RWPE2 (cell line): ENCODE results near the gene C1QTNF4.

Source experiments
- ATAC-seq: fragments of 200-7000 bp; cut with Tn5 transposase; 3 replicates; pipeline ENCODE4 v1.9.1; 2021; ENCODE audit warnings: low read depth
- DNase-seq: peaks from one replicate; pipeline ENCODE4 v3.0.0-alpha.2; 2020; ENCODE audit warnings: low spot score
- H3K27ac ChIP-seq: fragments of 450-650 bp; 2 replicates; pipeline ENCODE4 v1.5.1; 2017; ENCODE audit warnings: mild to moderate bottlenecking; ENCODE audit not compliant: poor library complexity, severe bottlenecking
- H3K27me3 ChIP-seq: fragments of 250-450 bp; sonication (Bioruptor Pico); 2 replicates; pipeline ENCODE4 v1.5.1; 2021; ENCODE audit warnings: mild to moderate bottlenecking, moderate library complexity; ENCODE audit not compliant: insufficient read depth, poor library complexity, severe bottlenecking
- H3K36me3 ChIP-seq: fragments of 250-450 bp; sonication (Bioruptor Pico); 2 replicates; pipeline ENCODE4 v1.5.1; 2020; ENCODE audit warnings: low read depth, mild to moderate bottlenecking, moderate library complexity
- H3K4me1 ChIP-seq: fragments of 250-450 bp; sonication (Bioruptor Pico); 2 replicates; pipeline ENCODE4 v1.5.1; 2021; ENCODE audit warnings: mild to moderate bottlenecking, moderate library complexity; ENCODE audit not compliant: insufficient read depth, poor library complexity, severe bottlenecking
- H3K4me3 ChIP-seq: fragments of 250-450 bp; sonication (Bioruptor Pico); 2 replicates; pipeline ENCODE4 v1.5.1; 2021; ENCODE audit warnings: mild to moderate bottlenecking, moderate library complexity; ENCODE audit not compliant: severe bottlenecking
- H3K9me3 ChIP-seq: fragments of 250-450 bp; sonication (Bioruptor Pico); 2 replicates; pipeline ENCODE4 v1.5.1; 2021; ENCODE audit warnings: mild to moderate bottlenecking, moderate library complexity; ENCODE audit not compliant: severe bottlenecking
- CTCF ChIP-seq: fragments of 450-650 bp; IDR thresholded peaks from one replicate; pipeline ENCODE4 v1.5.1; 2017; ENCODE audit warnings: mild to moderate bottlenecking, moderate library complexity; ENCODE audit not compliant: poor library complexity, severe bottlenecking

C1QTNF4 gene

GRCh38 chr11:47589977-47590861, 4.0 kb downstream of the C1QTNF4 start:
- Histone ChIP-seq H3K27me3 (peaks cover 35% of the 10 kb centered on the region), H3K36me3 (no peaks in the 10 kb centered on the region), H3K4me1 (no peaks in the 10 kb centered on the region), H3K9me3 (no peaks in the 10 kb centered on the region), H3K27ac (no peak overlapping the region), H3K4me3 (no peak overlapping the region)
- ATAC-seq (no peak), DNase-seq (no peak)
- TF ChIP-seq CTCF: no peak

DNA sequence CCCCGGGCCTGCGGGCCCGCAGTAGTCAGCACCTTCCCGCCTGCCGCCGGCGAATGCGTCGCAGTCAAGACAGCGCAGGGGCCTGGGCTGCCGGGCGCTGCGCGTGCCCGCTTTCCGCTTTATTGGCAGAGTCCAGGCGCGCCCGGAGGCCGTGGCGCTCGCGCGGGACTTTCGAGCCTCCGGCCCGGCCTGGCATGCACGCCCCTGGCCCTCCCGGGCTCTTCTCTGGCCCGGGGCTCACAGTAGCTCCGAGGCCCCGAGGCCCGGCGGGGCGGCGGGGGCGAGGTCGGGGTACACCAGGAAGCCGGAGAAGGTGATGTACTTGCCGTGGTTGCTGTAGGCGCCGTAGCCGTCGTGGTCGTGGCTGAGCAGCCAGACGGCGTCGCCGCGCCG, 4.6 kb downstream of the C1QTNF4 start:
- ATAC-seq: peak; percentile 18; the same call in 1 of the 3 replicates
- no peak for DNase-seq
- Histone ChIP-seq H3K27me3 (peaks cover 29% of the 10 kb centered on the region), H3K27ac (no peak overlapping the region), H3K9me3 (no peaks in the 10 kb centered on the region), H3K36me3 (no peaks in the 10 kb centered on the region), H3K4me3 (no peak overlapping the region), H3K4me1 (no peaks in the 10 kb centered on the region)
- no peak for TF ChIP-seq CTCF

- no peak for ATAC-seq
- TF ChIP-seq CTCF: no peak
- DNase-seq: no peak
These were observed 5.1 kb downstream of the C1QTNF4 start for GRCh38 chr11:47589118-47589517.

GRCh38 chr11:47587723-47588326, 6.4 kb downstream of the C1QTNF4 start:
- TF ChIP-seq CTCF: no peak
- DNase-seq (no peak), ATAC-seq (no peak)
- peaks cover 16% of the 10 kb centered on the region for H3K36me3 ChIP-seq
- no peak overlapping the region for H3K4me3 ChIP-seq
- peaks cover 13% of the 10 kb centered on the region for H3K27me3 ChIP-seq
- no peaks in the 10 kb centered on the region for H3K9me3 ChIP-seq
- H3K4me1 ChIP-seq: no peaks in the 10 kb centered on the region
- no peak overlapping the region for H3K27ac ChIP-seq

More at GRCh38 chr11:47589118-47589517, 5.1 kb downstream of the C1QTNF4 start:
- peaks cover 3% of the 10 kb centered on the region for H3K36me3 ChIP-seq
- H3K4me3 ChIP-seq: no peak overlapping the region
- no peaks in the 10 kb centered on the region for H3K4me1 ChIP-seq
- no peak overlapping the region for H3K27ac ChIP-seq
- H3K9me3 ChIP-seq: no peaks in the 10 kb centered on the region
- peaks cover 25% of the 10 kb centered on the region for H3K27me3 ChIP-seq
